ENCODE measurements around the gene CMAS. TPM values are rescaled to one million over a fixed set of nuclear protein-coding genes. Genes with fewer than 3 reads are reported as not detected.
"Not testable (repeated sequence)": the region's sequence is repeated elsewhere in the genome, so short reads cannot be mapped to it uniquely, and the experiment has no call there.

Gene CMAS
- total and polyA plus RNA-seq, 12 donors = 33.8 to 162 (median 79.9) TPM

- intact Hi-C loops (cut with DNase I) = no loop called here
- Histone ChIP-seq H3K27ac (no peak overlapping the region), H3K9me3 (replicated peaks in 1 of 3) (no peaks in the 10 kb centered on the region), H3K27me3 (no peaks in the 10 kb centered on the region), H3K36me3 (replicated peaks in 1 of 2) (no peaks in the 10 kb centered on the region), H3K4me1 (replicated peaks in 1 of 2) (no peaks in the 10 kb centered on the region), H3K4me3 (no peak overlapping the region)
- TF ChIP-seq POLR2A (IDR thresholded peaks at IDR 0.05) = no peak
- no peak for TF ChIP-seq CTCF (IDR thresholded peaks at IDR 0.05)
- no peak for DNase-seq
Measured at GRCh38 chr12:22016982-22017381, 29.0 kb upstream of the CMAS start.

GRCh38 chr12:22018860-22019259 is 27.2 kb upstream of the CMAS start:
- Histone ChIP-seq H3K27me3 (no peaks in the 10 kb centered on the region), H3K4me1 (replicated peaks in 1 of 2) (no peaks in the 10 kb centered on the region), H3K27ac (no peak overlapping the region), H3K36me3 (replicated peaks in 1 of 2) (no peaks in the 10 kb centered on the region), H3K9me3 (replicated peaks in 1 of 3) (no peaks in the 10 kb centered on the region), H3K4me3 (no peak overlapping the region)
- WGBS, 4 donors = 37 to 62% (median 43%) methylated on average over 6 of the region's 6 CpGs
- TF ChIP-seq POLR2A (IDR thresholded peaks at IDR 0.05) = no peak
- TF ChIP-seq CTCF (IDR thresholded peaks at IDR 0.05) = peak; percentile 10 to 66 (median 44)
- intact Hi-C loops (cut with DNase I) = no loop called here
- DNase-seq = no peak

- not testable (repeated sequence) for H3K4me1 ChIP-seq (replicated peaks in 1 of 2); H3K9me3 ChIP-seq (replicated peaks in 1 of 3); H3K27me3 ChIP-seq; H3K36me3 ChIP-seq (replicated peaks in 1 of 2); DNase-seq; H3K4me3 ChIP-seq; H3K27ac ChIP-seq
- intact Hi-C loops (cut with DNase I) = loop anchor here in 1 of 2 donors (10.0 kb wide), 1 partner anchor 329 kb away; no protein-coding TSS in a partner anchor
Measured at GRCh38 chr12:22023489-22023888, 22.5 kb upstream of the CMAS start.

- no peak overlapping the region for H3K4me3 ChIP-seq
- no peaks in the 10 kb centered on the region for H3K36me3 ChIP-seq (replicated peaks in 1 of 2)
- 45 to 61% (median 50%) methylated on average over 2 of the region's 2 CpGs for WGBS, 4 donors
- H3K4me1 ChIP-seq (replicated peaks in 1 of 2) = peaks cover 2 to 4% of the 10 kb centered on the region in 2 donors
- no peak overlapping the region for H3K27ac ChIP-seq
- intact Hi-C loops (cut with DNase I) = loop anchor here in 1 of 2 donors (10.0 kb wide), 1 partner anchor 335 kb away; no protein-coding TSS in a partner anchor
- no peak for DNase-seq
- no peak for TF ChIP-seq CTCF (IDR thresholded peaks at IDR 0.05)
- no peak for TF ChIP-seq POLR2A (IDR thresholded peaks at IDR 0.05)
- H3K27me3 ChIP-seq = no peaks in the 10 kb centered on the region
- no peaks in the 10 kb centered on the region for H3K9me3 ChIP-seq (replicated peaks in 1 of 3)
Measured at GRCh38 chr12:22029491-22029890, 16.5 kb upstream of the CMAS start.

- H3K4me3 ChIP-seq = no peak overlapping the region
- H3K36me3 ChIP-seq (replicated peaks in 1 of 2) = no peaks in the 10 kb centered on the region
- no peaks in the 10 kb centered on the region for H3K9me3 ChIP-seq (replicated peaks in 1 of 3)
- no peaks in the 10 kb centered on the region for H3K27me3 ChIP-seq
- TF ChIP-seq CTCF (IDR thresholded peaks at IDR 0.05) (no peak), POLR2A (IDR thresholded peaks at IDR 0.05) (no peak)
- DNase-seq = peak in 1 of 7 donors; percentile 36
- peaks cover 7 to 9% of the 10 kb centered on the region in 2 donors for H3K4me1 ChIP-seq (replicated peaks in 1 of 2)
- intact Hi-C loops (cut with DNase I) = loop anchor here in 1 of 2 donors (10.0 kb wide), 1 partner anchor 335 kb away; no protein-coding TSS in a partner anchor
- H3K27ac ChIP-seq = no peak overlapping the region
- 92 to 100% (median 99%) methylated on average over 1 of the region's 1 CpG for WGBS, 4 donors
Measured at GRCh38 chr12:22029991-22030390, 16.0 kb upstream of the CMAS start.
